Stimulated activated effector memory CD8-positive, alpha-beta T cell treated with anti-CD3 and anti-CD28 coated beads, Interleukin-12 subunit alpha, Interleukin-12 subunit beta, amount 100 ng/mL, for 72 hours (primary cell): ENCODE results near the gene TMC5.
"Not testable (repeated sequence)": the region's sequence is repeated elsewhere in the genome, so short reads cannot be mapped to it uniquely, and the experiment has no call there.

Experiments used
- ATAC-seq: fragments of 150-1000 bp; cut with Tn5 transposase; 2 replicates; pipeline ENCODE4 v1.10.0; 2021
- DNase-seq, 2 donors: peaks; one replicate each; pipeline ENCODE4 v3.0.0; 2021 to 2022; ENCODE audit warnings: low spot score in 2 of 2
- H3K27ac Mint-ChIP-seq: one replicate; pipeline ENCODE4 v1.8.0; 2022; ENCODE audit warnings: mild to moderate bottlenecking, mixed read lengths
- H3K36me3 Mint-ChIP-seq: one replicate; pipeline ENCODE4 v1.8.0; 2022; ENCODE audit warnings: mild to moderate bottlenecking, mixed read lengths
- H3K4me1 Mint-ChIP-seq: one replicate; pipeline ENCODE4 v1.8.0; 2022; ENCODE audit warnings: mixed read lengths
- H3K4me3 Mint-ChIP-seq: one replicate; pipeline ENCODE4 v1.8.0; 2022; ENCODE audit warnings: mild to moderate bottlenecking, mixed read lengths
- H3K9me3 Mint-ChIP-seq: one replicate; pipeline ENCODE4 v1.8.0; 2022; ENCODE audit warnings: mixed read lengths

The TMC5 gene, protein sequence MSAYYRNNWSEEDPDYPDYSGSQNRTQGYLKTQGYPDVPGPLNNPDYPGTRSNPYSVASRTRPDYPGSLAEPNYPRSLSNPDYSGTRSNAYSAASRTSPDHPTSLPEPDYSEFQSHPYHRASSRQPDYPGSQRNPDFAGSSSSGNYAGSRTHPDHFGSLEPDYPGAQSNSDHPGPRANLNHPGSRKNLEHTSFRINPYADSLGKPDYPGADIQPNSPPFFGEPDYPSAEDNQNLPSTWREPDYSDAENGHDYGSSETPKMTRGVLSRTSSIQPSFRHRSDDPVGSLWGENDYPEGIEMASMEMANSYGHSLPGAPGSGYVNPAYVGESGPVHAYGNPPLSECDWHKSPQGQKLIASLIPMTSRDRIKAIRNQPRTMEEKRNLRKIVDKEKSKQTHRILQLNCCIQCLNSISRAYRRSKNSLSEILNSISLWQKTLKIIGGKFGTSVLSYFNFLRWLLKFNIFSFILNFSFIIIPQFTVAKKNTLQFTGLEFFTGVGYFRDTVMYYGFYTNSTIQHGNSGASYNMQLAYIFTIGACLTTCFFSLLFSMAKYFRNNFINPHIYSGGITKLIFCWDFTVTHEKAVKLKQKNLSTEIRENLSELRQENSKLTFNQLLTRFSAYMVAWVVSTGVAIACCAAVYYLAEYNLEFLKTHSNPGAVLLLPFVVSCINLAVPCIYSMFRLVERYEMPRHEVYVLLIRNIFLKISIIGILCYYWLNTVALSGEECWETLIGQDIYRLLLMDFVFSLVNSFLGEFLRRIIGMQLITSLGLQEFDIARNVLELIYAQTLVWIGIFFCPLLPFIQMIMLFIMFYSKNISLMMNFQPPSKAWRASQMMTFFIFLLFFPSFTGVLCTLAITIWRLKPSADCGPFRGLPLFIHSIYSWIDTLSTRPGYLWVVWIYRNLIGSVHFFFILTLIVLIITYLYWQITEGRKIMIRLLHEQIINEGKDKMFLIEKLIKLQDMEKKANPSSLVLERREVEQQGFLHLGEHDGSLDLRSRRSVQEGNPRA

GRCh38 chr16:19417640-19418039 is at the start of gene TMC5:
TMC5 (plus strand) TSS chr16:19417883; CDS start chr16:19440039, 22,156 bp downstream.
- Mint-ChIP-seq H3K4me3 (no peak within 1 kb of the TSS), H3K36me3 (no peaks in the 10 kb centered on the region), H3K27ac (no peak within 1 kb of the TSS), H3K9me3 (peaks cover 3% of the 10 kb centered on the region), H3K4me1 (no peaks in the 10 kb centered on the region)
- no peak for ATAC-seq
- no peak for DNase-seq

DNA sequence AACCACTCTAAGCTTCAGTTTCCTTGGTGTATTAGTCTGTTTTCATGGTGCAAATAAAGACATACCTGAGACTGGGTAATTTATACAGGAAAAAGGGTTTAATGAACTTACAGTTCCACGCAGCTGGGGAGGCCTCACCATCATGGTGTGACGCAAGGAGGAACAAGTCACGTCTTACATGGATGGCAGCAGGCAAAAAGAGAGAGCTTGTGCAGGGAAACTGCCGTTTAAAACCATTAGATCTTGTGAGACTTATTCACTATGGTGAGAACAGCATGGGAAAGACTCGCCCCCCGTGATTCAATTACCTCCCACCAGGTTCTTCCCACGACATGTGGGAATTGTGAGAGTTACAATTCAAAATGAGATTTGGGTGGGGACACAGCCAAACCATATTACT is 45.1 kb upstream of the TMC5 start:
- not testable (repeated sequence) for DNase-seq, H3K36me3 Mint-ChIP-seq, H3K4me3 Mint-ChIP-seq, H3K4me1 Mint-ChIP-seq, H3K27ac Mint-ChIP-seq, H3K9me3 Mint-ChIP-seq, ATAC-seq

- Mint-ChIP-seq H3K27ac (no peak overlapping the region), H3K4me3 (no peak overlapping the region), H3K9me3 (no peaks in the 10 kb centered on the region), H3K4me1 (no peaks in the 10 kb centered on the region), H3K36me3 (no peaks in the 10 kb centered on the region)
- DNase-seq (no peak), ATAC-seq (no peak)
Measured at GRCh38 chr16:19374402-19374801, 43.3 kb upstream of the TMC5 start.

GRCh38 chr16:19375561-19376158 is 42.0 kb upstream of the TMC5 start:
- Mint-ChIP-seq H3K4me1 (peaks cover 9% of the 10 kb centered on the region), H3K4me3 (no peak overlapping the region), H3K27ac (no peak overlapping the region), H3K36me3 (no peaks in the 10 kb centered on the region), H3K9me3 (no peaks in the 10 kb centered on the region)
- ATAC-seq (peak; percentile 52), DNase-seq (peak in 1 of 2 donors; percentile 51)

DNA sequence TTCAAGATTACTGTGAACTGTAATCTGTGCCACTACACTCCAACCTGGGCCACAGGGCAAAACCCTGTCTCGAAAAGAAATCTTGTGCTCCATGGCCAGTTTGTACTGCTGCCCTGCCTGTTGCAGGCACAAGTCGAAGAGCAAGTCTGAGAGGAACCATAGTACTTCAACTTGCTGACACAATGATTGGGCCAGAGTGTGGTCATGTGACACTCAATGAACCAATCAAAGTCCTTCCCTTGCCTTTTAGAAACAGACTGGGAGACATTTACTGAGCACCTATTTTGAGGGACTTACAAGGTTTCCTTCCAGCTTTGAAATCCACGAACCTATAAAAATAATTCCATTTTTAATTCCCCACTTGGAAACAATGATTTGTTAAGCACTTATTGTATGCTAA is 39.8 kb upstream of the TMC5 start:
- Mint-ChIP-seq H3K36me3 (no peaks in the 10 kb centered on the region), H3K9me3 (no peaks in the 10 kb centered on the region), H3K4me1 (peaks cover 26% of the 10 kb centered on the region), H3K27ac (no peak overlapping the region), H3K4me3 (no peak overlapping the region)
- ATAC-seq (no peak), DNase-seq (no peak)

- no peak overlapping the region for H3K4me3 Mint-ChIP-seq
- no peak overlapping the region for H3K27ac Mint-ChIP-seq
- no peaks in the 10 kb centered on the region for H3K9me3 Mint-ChIP-seq
- DNase-seq: no peak
- no peak for ATAC-seq
- H3K4me1 Mint-ChIP-seq: peaks cover 29% of the 10 kb centered on the region
- no peaks in the 10 kb centered on the region for H3K36me3 Mint-ChIP-seq
Measured at GRCh38 chr16:19378511-19378910, 39.2 kb upstream of the TMC5 start.

DNA sequence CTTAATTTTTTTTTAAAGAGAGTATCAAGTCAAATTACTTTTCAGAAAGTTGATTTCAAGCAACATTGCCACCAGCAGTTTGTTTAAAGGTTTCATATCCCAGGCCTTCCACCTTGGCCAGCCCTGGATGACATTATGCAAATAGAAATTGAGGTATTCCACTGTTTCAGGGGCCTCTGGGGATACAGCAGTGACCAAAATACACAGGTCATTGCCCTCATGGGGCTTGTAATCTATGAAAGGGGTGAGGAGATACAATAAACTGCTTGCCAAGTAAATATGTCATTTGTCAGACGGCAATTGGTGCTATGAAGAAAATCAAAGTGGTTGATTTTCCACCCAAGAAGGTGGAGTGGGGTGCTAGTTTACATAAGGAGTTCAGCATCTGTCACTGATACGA is 37.8 kb upstream of the TMC5 start:
- Mint-ChIP-seq H3K27ac (no peak overlapping the region), H3K9me3 (no peaks in the 10 kb centered on the region), H3K36me3 (no peaks in the 10 kb centered on the region), H3K4me3 (no peak overlapping the region), H3K4me1 (peaks cover 29% of the 10 kb centered on the region)
- ATAC-seq (no peak), DNase-seq (no peak)

DNA sequence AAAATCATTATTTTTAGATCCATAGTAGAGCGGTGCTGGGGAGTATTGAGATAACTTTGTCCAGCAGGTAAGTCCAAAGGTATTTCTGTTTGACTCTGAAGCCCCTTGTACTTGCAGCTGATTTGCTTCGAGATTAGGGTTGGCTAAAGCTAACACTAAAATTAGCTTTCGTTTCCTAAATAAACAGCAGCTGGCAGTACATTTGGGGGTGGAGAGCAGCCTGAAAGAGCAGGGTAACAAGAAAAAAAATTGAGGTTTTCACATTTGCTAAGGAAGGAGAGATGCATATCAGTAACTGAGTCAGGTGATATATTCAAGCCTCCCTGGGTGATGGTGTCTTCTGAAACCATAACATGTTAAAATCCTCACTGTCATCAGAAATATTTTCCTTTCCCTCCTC is 37.4 kb upstream of the TMC5 start:
- peak; percentile 46 for ATAC-seq
- Mint-ChIP-seq H3K27ac (no peak overlapping the region), H3K36me3 (no peaks in the 10 kb centered on the region), H3K9me3 (no peaks in the 10 kb centered on the region), H3K4me1 (peaks cover 29% of the 10 kb centered on the region), H3K4me3 (no peak overlapping the region)
- DNase-seq: no peak

DNA sequence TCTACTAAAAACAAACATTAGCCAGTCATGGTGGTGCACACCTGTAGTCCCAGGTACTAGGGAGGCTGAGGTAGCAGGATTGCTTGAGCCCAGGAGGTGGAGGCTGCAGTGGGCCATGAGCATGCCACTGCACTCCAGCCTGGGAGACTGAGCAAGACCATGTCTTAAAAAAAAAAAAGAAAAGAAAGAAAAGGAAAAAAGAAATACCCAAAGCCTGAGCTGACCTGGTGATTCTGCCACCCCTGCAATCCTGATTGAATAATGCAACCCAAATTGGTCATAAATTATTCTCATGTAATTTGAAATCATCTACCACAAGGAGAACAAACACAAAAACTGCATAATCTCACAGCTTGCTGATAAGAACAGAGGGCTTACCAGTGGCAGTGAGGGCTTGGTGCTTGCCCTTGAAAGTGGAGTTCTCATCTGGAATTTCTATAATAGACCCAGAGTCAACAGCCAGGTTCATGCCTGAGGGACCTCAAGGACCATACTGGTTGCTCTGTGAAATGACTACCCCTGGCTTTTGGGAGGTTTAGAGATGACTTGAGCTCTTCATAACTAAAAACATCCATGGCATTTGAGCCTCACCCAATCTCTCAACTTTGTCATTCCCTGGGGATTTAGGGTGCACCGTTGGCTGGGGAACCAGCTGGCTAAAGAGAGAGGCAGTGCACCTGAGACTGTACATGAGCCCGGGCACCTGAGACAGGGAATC is 35.4 kb upstream of the TMC5 start:
- H3K4me3 Mint-ChIP-seq: no peak overlapping the region
- ATAC-seq (no peak), DNase-seq (no peak)
- no peaks in the 10 kb centered on the region for H3K36me3 Mint-ChIP-seq
- no peaks in the 10 kb centered on the region for H3K9me3 Mint-ChIP-seq
- peaks cover 29% of the 10 kb centered on the region for H3K4me1 Mint-ChIP-seq
- H3K27ac Mint-ChIP-seq: no peak overlapping the region

DNA sequence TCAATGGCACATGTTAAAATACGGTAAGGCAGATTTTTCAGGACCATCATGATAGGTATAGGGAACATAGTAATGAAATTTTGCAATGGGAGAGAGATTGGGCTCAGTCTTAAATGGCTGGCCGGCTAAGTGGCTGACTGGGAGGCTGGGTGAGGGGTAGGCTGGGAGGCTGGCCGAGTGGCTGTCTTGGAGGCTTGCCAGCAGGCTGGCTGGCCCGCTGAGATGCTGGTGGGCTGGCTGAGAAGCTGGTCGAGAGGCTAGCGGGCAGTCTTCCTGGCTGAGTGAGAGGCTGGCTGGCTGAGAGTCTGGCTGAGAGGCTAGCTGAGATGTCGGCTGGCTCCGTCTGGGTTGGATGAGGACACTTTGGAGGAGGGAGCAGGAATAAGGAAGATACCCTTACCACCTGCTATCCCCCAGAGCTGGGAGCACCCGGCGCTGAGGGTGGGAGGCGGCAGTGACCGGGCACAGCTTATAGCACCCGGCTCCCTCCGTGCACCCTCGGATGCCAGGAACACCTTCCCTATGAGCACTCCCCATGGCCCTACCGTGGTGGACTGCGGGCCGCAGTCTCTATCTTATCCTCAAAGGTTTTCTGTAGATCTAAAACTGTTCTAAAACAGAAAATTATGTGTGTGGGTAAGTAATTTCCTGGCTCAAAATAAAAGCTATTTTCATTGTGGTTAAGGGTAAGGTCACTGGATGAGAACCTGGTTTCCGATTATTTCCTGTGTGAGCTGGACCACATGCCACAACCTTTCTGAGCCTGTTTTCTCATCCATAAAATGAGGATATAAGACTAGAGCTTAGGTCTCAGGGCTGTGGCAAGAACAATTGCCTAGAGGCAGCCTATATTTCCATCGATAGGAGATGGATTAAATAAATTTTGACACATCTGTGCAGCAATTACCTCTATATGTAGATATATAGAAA is 34.5 kb upstream of the TMC5 start:
- DNase-seq: no peak
- ATAC-seq: peak; percentile 53
- H3K27ac Mint-ChIP-seq: no peak overlapping the region

GRCh38 chr16:19384656-19385055 is 33.0 kb upstream of the TMC5 start:
- no peak for DNase-seq
- Mint-ChIP-seq H3K27ac (no peak overlapping the region), H3K4me3 (no peak overlapping the region), H3K9me3 (no peaks in the 10 kb centered on the region), H3K36me3 (no peaks in the 10 kb centered on the region), H3K4me1 (peaks cover 29% of the 10 kb centered on the region)
- ATAC-seq: no peak

More for the DNA sequence above, 34.5 kb upstream of the TMC5 start:
- Mint-ChIP-seq H3K9me3 (no peaks in the 10 kb centered on the region), H3K4me1 (peaks cover 29% of the 10 kb centered on the region), H3K4me3 (no peak overlapping the region), H3K36me3 (no peaks in the 10 kb centered on the region)

- Mint-ChIP-seq H3K27ac (no peak overlapping the region), H3K9me3 (no peaks in the 10 kb centered on the region), H3K4me3 (no peak overlapping the region), H3K36me3 (no peaks in the 10 kb centered on the region), H3K4me1 (peaks cover 13% of the 10 kb centered on the region)
- DNase-seq (no peak), ATAC-seq (no peak)
Measured at GRCh38 chr16:19386525-19386924, 31.2 kb upstream of the TMC5 start.

DNA sequence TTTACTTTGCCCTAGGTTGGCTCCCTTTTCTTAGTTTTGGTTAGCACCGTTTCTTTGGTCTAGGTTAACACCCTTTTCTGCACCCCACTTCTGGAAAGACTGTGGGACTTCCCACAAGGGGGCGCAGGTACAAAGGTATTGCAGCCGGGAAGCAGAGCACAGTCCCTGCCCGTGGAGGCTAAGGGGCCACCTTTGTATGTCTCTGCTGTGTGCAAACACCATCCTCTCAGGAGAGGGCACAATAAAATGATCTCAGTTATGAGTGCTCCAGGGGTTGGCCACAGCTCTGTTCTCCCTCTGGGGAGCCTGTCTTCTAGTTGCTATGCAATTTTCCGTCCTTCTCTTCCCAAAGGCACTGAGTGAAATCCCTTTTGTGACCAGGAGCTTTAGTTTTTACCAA is 28.4 kb upstream of the TMC5 start:
- no peak overlapping the region for H3K4me3 Mint-ChIP-seq
- H3K27ac Mint-ChIP-seq: no peak overlapping the region
- DNase-seq: peak; percentile 25 to 64
- no peaks in the 10 kb centered on the region for H3K9me3 Mint-ChIP-seq
- H3K4me1 Mint-ChIP-seq: no peaks in the 10 kb centered on the region
- H3K36me3 Mint-ChIP-seq: no peaks in the 10 kb centered on the region
- ATAC-seq: peak; percentile 79

- not testable (repeated sequence) for H3K4me1 Mint-ChIP-seq, H3K9me3 Mint-ChIP-seq, H3K4me3 Mint-ChIP-seq, DNase-seq, ATAC-seq, H3K27ac Mint-ChIP-seq, H3K36me3 Mint-ChIP-seq
Measured at GRCh38 chr16:19391185-19391776, 26.4 kb upstream of the TMC5 start.
